DMS53 treated with DMSO at 0.1 percent for 48 hours (cell line): ENCODE results near the gene EVPL.
"Not testable (repeated sequence)": the region's sequence is repeated elsewhere in the genome, so short reads cannot be mapped to it uniquely, and the experiment has no call there.

Experiments
- DNase-seq: peaks from one replicate; lab custom pipeline; 2025; ENCODE audit not compliant: unreplicated experiment; lab: John Stamatoyannopoulos, UW

The EVPL gene

GRCh38 chr17:76048025-76048605 is 21.0 kb upstream of the EVPL start:
- DNase-seq: no peak

GRCh38 chr17:76046064-76046463 is 19.0 kb upstream of the EVPL start:
- DNase-seq: no peak

GRCh38 chr17:76044475-76045007 is 17.4 kb upstream of the EVPL start:
- DNase-seq: not testable (repeated sequence)

GRCh38 chr17:76042868-76043267 is 15.8 kb upstream of the EVPL start:
- DNase-seq: not testable (repeated sequence)

GRCh38 chr17:76040376-76040775 is 13.3 kb upstream of the EVPL start:
- no peak for DNase-seq

- no peak for DNase-seq
These were observed 12.0 kb upstream of the EVPL start for GRCh38 chr17:76039121-76039520.

GRCh38 chr17:76038050-76038449 is 10.9 kb upstream of the EVPL start:
- no peak for DNase-seq

- no peak for DNase-seq
These were observed 9.6 kb upstream of the EVPL start for GRCh38 chr17:76036497-76037261.

- no peak for DNase-seq
These were observed 7.6 kb upstream of the EVPL start for GRCh38 chr17:76034428-76035350.

- DNase-seq: no peak
These were observed 6.0 kb upstream of the EVPL start for GRCh38 chr17:76033139-76033538.

- DNase-seq: no peak
These were observed 5.6 kb upstream of the EVPL start for GRCh38 chr17:76032780-76033108.

GRCh38 chr17:76032073-76032779 is 5.1 kb upstream of the EVPL start:
- DNase-seq: no peak

- DNase-seq: no peak
These were observed 370 bp downstream of the EVPL start for GRCh38 chr17:76026714-76027158.

GRCh38 chr17:76025294-76025693 is 1.8 kb downstream of the EVPL start:
- no peak for DNase-seq

GRCh38 chr17:76024353-76024752 is 2.8 kb downstream of the EVPL start:
- DNase-seq: no peak

GRCh38 chr17:76023900-76024237 is 3.2 kb downstream of the EVPL start:
- no peak for DNase-seq

GRCh38 chr17:76022973-76023899 is 3.9 kb downstream of the EVPL start:
- no peak for DNase-seq

GRCh38 chr17:76022285-76022684 is 4.8 kb downstream of the EVPL start:
- DNase-seq: no peak

GRCh38 chr17:76019833-76020467 is 7.2 kb downstream of the EVPL start:
- DNase-seq: no peak
